Measurements from ENCODE around the gene SHANK1. TPM values are rescaled to one million over a fixed set of nuclear protein-coding genes. Genes with fewer than 3 reads are reported as not detected.

SHANK1 gene
- total RNA-seq, 1 experiment from 2014 or later: 4.9 TPM

GRCh38 chr19:50711805-50712204, 7.8 kb downstream of the SHANK1 start:
- DNase-seq (ENCODE audit: low read depth): no peak

GRCh38 chr19:50711196-50711595, 8.4 kb downstream of the SHANK1 start:
- DNase-seq (ENCODE audit: low read depth): no peak

GRCh38 chr19:50710612-50711011, 9.0 kb downstream of the SHANK1 start:
- DNase-seq (ENCODE audit: low read depth): no peak

- no peak for DNase-seq (ENCODE audit: low read depth)
Observed at GRCh38 chr19:50710094-50710493, 9.5 kb downstream of the SHANK1 start.

- DNase-seq (ENCODE audit: low read depth): no peak
Observed at GRCh38 chr19:50708179-50708879, 11.3 kb downstream of the SHANK1 start.

- no peak for DNase-seq (ENCODE audit: low read depth)
Observed at GRCh38 chr19:50706387-50706786, 13.2 kb downstream of the SHANK1 start.

GRCh38 chr19:50705422-50706019, 14.1 kb downstream of the SHANK1 start:
- peak; percentile 77 for DNase-seq (ENCODE audit: low read depth)

- DNase-seq (ENCODE audit: low read depth): peak; percentile 46
Observed at GRCh38 chr19:50703915-50704796, 15.4 kb downstream of the SHANK1 start.

- peak; percentile 32 for DNase-seq (ENCODE audit: low read depth)
Observed at GRCh38 chr19:50702871-50703829, 16.5 kb downstream of the SHANK1 start.

GRCh38 chr19:50702158-50702870, 17.3 kb downstream of the SHANK1 start:
- DNase-seq (ENCODE audit: low read depth): no peak

- DNase-seq (ENCODE audit: low read depth): no peak
Observed at GRCh38 chr19:50701367-50701985, 18.1 kb downstream of the SHANK1 start.

- DNase-seq (ENCODE audit: low read depth): no peak
Observed at GRCh38 chr19:50697414-50698124, 22.0 kb downstream of the SHANK1 start.

GRCh38 chr19:50696094-50696483, 23.5 kb downstream of the SHANK1 start:
- DNase-seq (ENCODE audit: low read depth): no peak

- no peak for DNase-seq (ENCODE audit: low read depth)
Observed at GRCh38 chr19:50695251-50696093, 24.1 kb downstream of the SHANK1 start.

GRCh38 chr19:50694815-50695145, 24.8 kb downstream of the SHANK1 start:
- no peak for DNase-seq (ENCODE audit: low read depth)

- DNase-seq (ENCODE audit: low read depth): no peak
Observed at GRCh38 chr19:50693064-50693975, 26.3 kb downstream of the SHANK1 start.

- no peak for DNase-seq (ENCODE audit: low read depth)
Observed at GRCh38 chr19:50690439-50690838, 29.2 kb downstream of the SHANK1 start.

GRCh38 chr19:50688766-50689165, 30.8 kb downstream of the SHANK1 start:
- no peak for DNase-seq (ENCODE audit: low read depth)

All from RPMI7951 (cell line).